ENCODE data around the gene ZNF784. TPM values are rescaled to one million over a fixed set of nuclear protein-coding genes. Genes with fewer than 3 reads are reported as not detected.

ZNF784 gene
- 1 to 10 TPM; 5.2 to 5.3 TPM for total RNA-seq

- CTCF ChIA-PET, result interaction anchor here (0.8 to 7.1 kb wide), 11 partner anchors 9 to 370 kb away, joined by 3 to 59 read pairs (median 5); partner anchors contain the start of genes FIZ1 and ZNF865
Measured at GRCh38 chr19:55624109-55625003, at the start of gene ZNF784. Gene ZNF784 (minus strand): TSS chr19:55624566. CDS start chr19:55624561, 5 bp downstream.

GRCh38 chr19:55673889-55674288, 49.5 kb upstream of the ZNF784 start:
- Mint-ChIP-seq H3K4me1 (ENCODE audit: low read depth) (peaks cover 61% of the 10 kb centered on the region), H3K27ac (peak overlapping the region; percentile 69), H3K4me3 (peak overlapping the region; percentile 41)

More at GRCh38 chr19:55624109-55625003, at the start of gene ZNF784:
- Mint-ChIP-seq H3K27ac (peak within 1 kb of the TSS; percentile 98), H3K27me3 (ENCODE audit: low read depth) (peaks cover 13% of the 10 kb centered on the region), H3K36me3 (ENCODE audit: low read depth) (peaks cover 19% of the 10 kb centered on the region), H3K9me3 (ENCODE audit: insufficient read depth) (peaks cover 4% of the 10 kb centered on the region), H3K4me3 (peak within 1 kb of the TSS; percentile 85), H3K4me1 (ENCODE audit: low read depth) (peaks cover 57% of the 10 kb centered on the region)
- POLR2A ChIA-PET, result interaction anchor here (0.6 to 2.8 kb wide), 8 partner anchors 10 to 365 kb away, joined by 3 to 27 read pairs (median 3); partner anchors contain the start of genes FIZ1, NAT14, PPP6R1 and ZNF865
- DNase-seq (peak; percentile 94), ATAC-seq (peak; percentile 62)

GRCh38 chr19:55673465-55673864, 49.1 kb upstream of the ZNF784 start:
- ChIA-PET POLR2A (interaction anchor here (0.8 kb wide), 1 partner anchor 20 kb away, joined by 3 read pairs; no protein-coding TSS in a partner anchor), CTCF (interaction anchor here (1.0 to 1.3 kb wide), 2 partner anchors 19 to 42 kb away, joined by 3 to 5 read pairs; partner anchors contain the start of gene U2AF2)
- Mint-ChIP-seq H3K36me3 (ENCODE audit: low read depth) (peaks cover 63% of the 10 kb centered on the region), H3K4me1 (ENCODE audit: low read depth) (peaks cover 57% of the 10 kb centered on the region), H3K4me3 (peak overlapping the region; percentile 9), H3K9me3 (ENCODE audit: insufficient read depth) (no peaks in the 10 kb centered on the region), H3K27me3 (ENCODE audit: low read depth) (no peaks in the 10 kb centered on the region), H3K27ac (peak overlapping the region; percentile 69)
- ATAC-seq, result no peak
- DNase-seq, result no peak

More at GRCh38 chr19:55673889-55674288, 49.5 kb upstream of the ZNF784 start:
- Mint-ChIP-seq H3K36me3 (ENCODE audit: low read depth) (peaks cover 67% of the 10 kb centered on the region), H3K27me3 (ENCODE audit: low read depth) (no peaks in the 10 kb centered on the region), H3K9me3 (ENCODE audit: insufficient read depth) (no peaks in the 10 kb centered on the region)
- no peak for ATAC-seq
- POLR2A ChIA-PET, result interaction anchor here (0.8 kb wide), 1 partner anchor 21 kb away, joined by 3 read pairs; no protein-coding TSS in a partner anchor
- CTCF ChIA-PET, result interaction anchor here (1.0 to 1.3 kb wide), 2 partner anchors 19 to 42 kb away, joined by 3 to 5 read pairs; partner anchors contain the start of gene U2AF2
- DNase-seq, result no peak

- DNase-seq (no peak), ATAC-seq (no peak)
- no peak overlapping the region for H3K27ac Mint-ChIP-seq
- H3K9me3 Mint-ChIP-seq (ENCODE audit: insufficient read depth), result no peaks in the 10 kb centered on the region
- ChIA-PET CTCF (interaction anchor here (0.8 to 1.7 kb wide), 4 partner anchors 9 to 66 kb away, joined by 3 to 9 read pairs (median 4); no protein-coding TSS in a partner anchor), POLR2A (interaction anchor here (1.1 kb wide), 1 partner anchor 15 kb away, joined by 3 read pairs; no protein-coding TSS in a partner anchor)
- H3K4me1 Mint-ChIP-seq (ENCODE audit: low read depth), result peaks cover 48% of the 10 kb centered on the region
- peaks cover 59% of the 10 kb centered on the region for H3K36me3 Mint-ChIP-seq (ENCODE audit: low read depth)
- no peaks in the 10 kb centered on the region for H3K27me3 Mint-ChIP-seq (ENCODE audit: low read depth)
- no peak overlapping the region for H3K4me3 Mint-ChIP-seq
Measured at GRCh38 chr19:55672418-55672817, 48.1 kb upstream of the ZNF784 start.

- CTCF ChIA-PET, result interaction anchor here (0.8 to 1.7 kb wide), 4 partner anchors 14 to 64 kb away, joined by 3 to 9 read pairs (median 9); partner anchors contain the start of gene U2AF2
- ATAC-seq, result no peak
- POLR2A ChIA-PET, result interaction anchor here (0.6 to 1.0 kb wide), 2 partner anchors 75 to 511 kb away, joined by 3 read pairs; no protein-coding TSS in a partner anchor
- Mint-ChIP-seq H3K9me3 (ENCODE audit: insufficient read depth) (no peaks in the 10 kb centered on the region), H3K27ac (no peak overlapping the region), H3K27me3 (ENCODE audit: low read depth) (no peaks in the 10 kb centered on the region), H3K4me1 (ENCODE audit: low read depth) (peaks cover 34% of the 10 kb centered on the region), H3K36me3 (ENCODE audit: low read depth) (peaks cover 59% of the 10 kb centered on the region), H3K4me3 (no peak overlapping the region)
- no peak for DNase-seq
Measured at GRCh38 chr19:55671054-55671378, 46.6 kb upstream of the ZNF784 start.

GRCh38 chr19:55670280-55671053, 46.1 kb upstream of the ZNF784 start:
- Mint-ChIP-seq H3K9me3 (ENCODE audit: insufficient read depth) (no peaks in the 10 kb centered on the region), H3K27me3 (ENCODE audit: low read depth) (no peaks in the 10 kb centered on the region), H3K27ac (no peak overlapping the region), H3K4me1 (ENCODE audit: low read depth) (peaks cover 30% of the 10 kb centered on the region), H3K4me3 (no peak overlapping the region), H3K36me3 (ENCODE audit: low read depth) (peaks cover 61% of the 10 kb centered on the region)
- POLR2A ChIA-PET, result interaction anchor here (0.6 kb wide), 1 partner anchor 75 kb away, joined by 3 read pairs; no protein-coding TSS in a partner anchor
- no peak for ATAC-seq
- DNase-seq, result no peak
- CTCF ChIA-PET, result interaction anchor here (0.8 to 1.7 kb wide), 3 partner anchors 14 to 37 kb away, joined by 9 read pairs; partner anchors contain the start of gene U2AF2

GRCh38 chr19:55669418-55670279, 45.3 kb upstream of the ZNF784 start:
- Mint-ChIP-seq H3K4me3 (no peak overlapping the region), H3K27ac (no peak overlapping the region), H3K9me3 (ENCODE audit: insufficient read depth) (no peaks in the 10 kb centered on the region), H3K36me3 (ENCODE audit: low read depth) (peaks cover 63% of the 10 kb centered on the region), H3K27me3 (ENCODE audit: low read depth) (no peaks in the 10 kb centered on the region), H3K4me1 (ENCODE audit: low read depth) (peaks cover 30% of the 10 kb centered on the region)
- DNase-seq (no peak), ATAC-seq (no peak)
- ChIA-PET POLR2A (no interaction called here), CTCF (no interaction called here)

GRCh38 chr19:55668603-55669348, 44.4 kb upstream of the ZNF784 start:
- Mint-ChIP-seq H3K27ac (no peak overlapping the region), H3K9me3 (ENCODE audit: insufficient read depth) (no peaks in the 10 kb centered on the region), H3K36me3 (ENCODE audit: low read depth) (peaks cover 66% of the 10 kb centered on the region), H3K27me3 (ENCODE audit: low read depth) (no peaks in the 10 kb centered on the region), H3K4me1 (ENCODE audit: low read depth) (peaks cover 25% of the 10 kb centered on the region), H3K4me3 (no peak overlapping the region)
- ChIA-PET POLR2A (no interaction called here), CTCF (no interaction called here)
- DNase-seq (no peak), ATAC-seq (no peak)

GRCh38 chr19:55667958-55668357, 43.6 kb upstream of the ZNF784 start:
- Mint-ChIP-seq H3K4me3 (no peak overlapping the region), H3K27me3 (ENCODE audit: low read depth) (no peaks in the 10 kb centered on the region), H3K9me3 (ENCODE audit: insufficient read depth) (no peaks in the 10 kb centered on the region), H3K36me3 (ENCODE audit: low read depth) (peaks cover 68% of the 10 kb centered on the region), H3K27ac (no peak overlapping the region), H3K4me1 (ENCODE audit: low read depth) (peaks cover 17% of the 10 kb centered on the region)
- ChIA-PET POLR2A (interaction anchor here (0.9 kb wide), 1 partner anchor 25 kb away, joined by 3 read pairs; no protein-coding TSS in a partner anchor), CTCF (no interaction called here)
- ATAC-seq (no peak), DNase-seq (no peak)

- H3K27me3 Mint-ChIP-seq (ENCODE audit: low read depth), result no peaks in the 10 kb centered on the region
- no peak for ATAC-seq
- peaks cover 72% of the 10 kb centered on the region for H3K36me3 Mint-ChIP-seq (ENCODE audit: low read depth)
- DNase-seq, result no peak
- CTCF ChIA-PET, result interaction anchor here (0.7 kb wide), 1 partner anchor 59 kb away, joined by 6 read pairs; no protein-coding TSS in a partner anchor
- no peak overlapping the region for H3K27ac Mint-ChIP-seq
- H3K4me3 Mint-ChIP-seq, result no peak overlapping the region
- POLR2A ChIA-PET, result interaction anchor here (0.9 to 1.4 kb wide), 2 partner anchors 13 to 25 kb away, joined by 3 to 6 read pairs; partner anchors contain the start of gene U2AF2
- peaks cover 21% of the 10 kb centered on the region for H3K4me1 Mint-ChIP-seq (ENCODE audit: low read depth)
- H3K9me3 Mint-ChIP-seq (ENCODE audit: insufficient read depth), result no peaks in the 10 kb centered on the region
Measured at GRCh38 chr19:55667511-55667910, 43.1 kb upstream of the ZNF784 start.

Data from activated CD8-positive, alpha-beta T cell treated with anti-CD3 and anti-CD28 coated beads, Interleukin-2, amount 10 ng/mL, durations not matched to agents 7 days and 5 days (primary cell).